ENCODE results near the gene SMYD3.

- TF ChIP-seq CTCF (IDR thresholded peaks at IDR 0.05; ENCODE audit: low read depth, low read length, poor library complexity, severe bottlenecking) (no peak), EZH2phosphoT487 (IDR thresholded peaks at IDR 0.05; ENCODE audit: borderline replicate concordance, low read length) (no peak)
Measured at GRCh38 chr1:246491551-246492053, 15.5 kb downstream of the SMYD3 start.

Data from DOHH2 (cell line).